ENCODE measurements around the gene SIDT2.

SIDT2 gene

DNA sequence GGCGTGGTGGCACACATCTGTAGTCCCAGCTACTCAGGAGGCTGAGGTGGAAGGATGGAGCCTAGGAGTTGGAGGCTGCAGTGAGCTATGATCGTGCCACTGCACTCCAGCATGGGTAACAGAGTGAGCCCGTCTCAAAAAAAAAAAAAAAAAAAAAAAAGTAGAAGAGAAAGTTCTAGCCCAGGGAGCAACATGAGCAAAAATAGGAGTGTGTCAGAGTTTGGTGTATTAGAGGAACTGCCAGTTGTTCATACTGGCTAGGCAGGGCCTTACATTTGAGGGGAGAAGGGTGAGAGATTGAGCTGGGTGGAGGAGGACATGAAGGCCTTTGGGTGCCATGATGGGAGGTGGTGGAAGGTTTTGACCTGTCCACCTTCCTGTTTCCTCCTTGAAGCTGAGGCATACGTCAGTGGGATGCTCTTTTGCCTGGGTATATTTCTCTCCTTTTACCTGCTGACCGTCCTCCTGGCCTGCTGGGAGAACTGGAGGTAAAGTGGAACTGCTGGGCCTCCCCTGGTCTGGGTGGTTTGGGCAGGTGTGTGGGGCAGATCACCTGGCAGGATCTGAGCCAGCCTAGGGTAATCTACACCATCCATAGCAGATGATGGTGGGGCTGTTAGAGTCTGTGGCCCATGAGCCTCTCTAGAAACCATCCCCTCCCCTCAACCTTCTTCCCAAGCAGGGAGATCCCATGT lies 7.3 kb downstream of the SIDT2 start:
- TF ChIP-seq CTCF (IDR thresholded peaks at IDR 0.05; ENCODE audit: control insufficient read depth, extremely low read depth, insufficient read depth), result no peak
- no peak for DNase-seq (ENCODE audit: low read depth)
- no peak overlapping the region for H3K4me3 ChIP-seq (ENCODE audit: low read depth, low read length)

GRCh38 chr11:117186431-117186761 lies 7.9 kb downstream of the SIDT2 start:
- no peak for TF ChIP-seq CTCF (IDR thresholded peaks at IDR 0.05; ENCODE audit: control insufficient read depth, extremely low read depth, insufficient read depth)
- DNase-seq (ENCODE audit: low read depth), result no peak
- no peak overlapping the region for H3K4me3 ChIP-seq (ENCODE audit: low read depth, low read length)

- no peak for DNase-seq (ENCODE audit: low read depth)
- no peak for TF ChIP-seq CTCF (IDR thresholded peaks at IDR 0.05; ENCODE audit: control insufficient read depth, extremely low read depth, insufficient read depth)
- no peak overlapping the region for H3K4me3 ChIP-seq (ENCODE audit: low read depth, low read length)
Observed at GRCh38 chr11:117187007-117187406, 8.5 kb downstream of the SIDT2 start.

DNA sequence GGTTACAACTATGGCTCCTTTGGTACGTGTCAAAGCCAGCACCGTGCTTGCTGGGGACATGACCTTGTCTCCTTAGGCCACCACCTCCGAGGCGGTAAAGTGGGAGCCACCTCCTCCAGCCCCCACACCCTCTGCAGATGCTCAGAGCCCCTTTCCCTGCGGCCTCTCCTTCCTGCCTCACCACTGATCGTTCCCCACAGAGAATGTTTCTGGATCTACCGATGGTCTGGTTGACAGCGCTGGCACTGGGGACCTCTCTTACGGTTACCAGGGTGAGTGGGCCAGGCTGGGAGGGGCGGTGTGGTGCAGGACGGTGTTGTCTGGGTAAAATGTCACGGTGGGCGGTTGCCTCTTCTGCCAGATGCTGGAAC lies 8.9 kb downstream of the SIDT2 start:
- no peak overlapping the region for H3K4me3 ChIP-seq (ENCODE audit: low read depth, low read length)
- no peak for DNase-seq (ENCODE audit: low read depth)
- TF ChIP-seq CTCF (IDR thresholded peaks at IDR 0.05; ENCODE audit: control insufficient read depth, extremely low read depth, insufficient read depth), result no peak

- no peak overlapping the region for H3K4me3 ChIP-seq (ENCODE audit: low read depth, low read length)
- no peak for TF ChIP-seq CTCF (IDR thresholded peaks at IDR 0.05; ENCODE audit: control insufficient read depth, extremely low read depth, insufficient read depth)
- no peak for DNase-seq (ENCODE audit: low read depth)
Observed at GRCh38 chr11:117187799-117188481, 9.4 kb downstream of the SIDT2 start.

- H3K4me3 ChIP-seq (ENCODE audit: low read depth, low read length), result no peak overlapping the region
- no peak for DNase-seq (ENCODE audit: low read depth)
- TF ChIP-seq CTCF (IDR thresholded peaks at IDR 0.05; ENCODE audit: control insufficient read depth, extremely low read depth, insufficient read depth), result no peak
Observed at GRCh38 chr11:117188620-117189081, 10.1 kb downstream of the SIDT2 start.

Data from LNCaP clone FGC (cell line).